NCI-H2107 treated with DMSO at 0.1 percent for 48 hours (cell line): ENCODE results near the gene GPR55.

ENCODE experiments used
- DNase-seq: peaks from one replicate; lab custom pipeline; 2025; ENCODE audit not compliant: unreplicated experiment; lab: John Stamatoyannopoulos, UW

Gene GPR55

GRCh38 chr2:230935130-230935430 is 10.0 kb upstream of the GPR55 start:
- no peak for DNase-seq

GRCh38 chr2:230934231-230935129 is 9.4 kb upstream of the GPR55 start:
- no peak for DNase-seq

GRCh38 chr2:230933521-230934180 is 8.6 kb upstream of the GPR55 start:
- DNase-seq = no peak

- DNase-seq = no peak
These were observed 7.8 kb upstream of the GPR55 start for GRCh38 chr2:230932556-230933511.

GRCh38 chr2:230931556-230932231 is 6.7 kb upstream of the GPR55 start:
- DNase-seq = no peak

- no peak for DNase-seq
These were observed 6.0 kb upstream of the GPR55 start for GRCh38 chr2:230930928-230931555.

GRCh38 chr2:230930149-230930780 is 5.2 kb upstream of the GPR55 start:
- no peak for DNase-seq

- DNase-seq = no peak
These were observed 4.5 kb upstream of the GPR55 start for GRCh38 chr2:230929381-230930148.

- no peak for DNase-seq
These were observed 3.8 kb upstream of the GPR55 start for GRCh38 chr2:230928701-230929380.

GRCh38 chr2:230927711-230928341 is 2.8 kb upstream of the GPR55 start:
- no peak for DNase-seq

GRCh38 chr2:230925879-230926765 is 1.1 kb upstream of the GPR55 start:
- no peak for DNase-seq

GRCh38 chr2:230925443-230925878 is 419 bp upstream of the GPR55 start:
- no peak for DNase-seq

GRCh38 chr2:230924092-230924469 is 961 bp downstream of the GPR55 start:
- no peak for DNase-seq

GRCh38 chr2:230922951-230923717 is 1.9 kb downstream of the GPR55 start:
- no peak for DNase-seq

- no peak for DNase-seq
These were observed 3.0 kb downstream of the GPR55 start for GRCh38 chr2:230921806-230922595.

- DNase-seq = no peak
These were observed 4.9 kb downstream of the GPR55 start for GRCh38 chr2:230920167-230920566.
